HG03571 (cell line): ENCODE results near the gene CDKN2A.

Experiments used
- ATAC-seq: cut with Tn5 transposase; IDR thresholded peaks from one replicate; pipeline ENCODE4 v1.9.1; 2021; ENCODE audit not compliant: unreplicated experiment

Gene CDKN2A

GRCh38 chr9:21993893-21994555 lies at the start of gene CDKN2A:
Gene CDKN2A (minus strand): TSS chr9:21994392.
- peak; percentile 38 for ATAC-seq

GRCh38 chr9:22043928-22044327 lies 49.7 kb upstream of the CDKN2A start:
- ATAC-seq, result no peak

- no peak for ATAC-seq
Measured at GRCh38 chr9:22041775-22042174, 47.6 kb upstream of the CDKN2A start.

GRCh38 chr9:22041344-22041743 lies 47.2 kb upstream of the CDKN2A start:
- ATAC-seq, result no peak

- ATAC-seq, result no peak
Measured at GRCh38 chr9:22040760-22041159, 46.6 kb upstream of the CDKN2A start.

- no peak for ATAC-seq
Measured at GRCh38 chr9:22039258-22039657, 45.1 kb upstream of the CDKN2A start.

GRCh38 chr9:22037954-22038690 lies 43.9 kb upstream of the CDKN2A start:
- ATAC-seq, result no peak

- ATAC-seq, result no peak
Measured at GRCh38 chr9:22036866-22037626, 42.9 kb upstream of the CDKN2A start.

GRCh38 chr9:22035591-22036011 lies 41.4 kb upstream of the CDKN2A start:
- no peak for ATAC-seq

GRCh38 chr9:22033012-22033630 lies 38.9 kb upstream of the CDKN2A start:
- ATAC-seq, result no peak

- ATAC-seq, result no peak
Measured at GRCh38 chr9:22031655-22032411, 37.6 kb upstream of the CDKN2A start.

- peak; percentile 87 for ATAC-seq
Measured at GRCh38 chr9:22030101-22030598, 36.0 kb upstream of the CDKN2A start.

GRCh38 chr9:22029231-22029630 lies 35.0 kb upstream of the CDKN2A start:
- ATAC-seq, result no peak

GRCh38 chr9:22028394-22028793 lies 34.2 kb upstream of the CDKN2A start:
- ATAC-seq, result no peak

- ATAC-seq, result no peak
Measured at GRCh38 chr9:22026696-22027095, 32.5 kb upstream of the CDKN2A start.

GRCh38 chr9:22022396-22022795 lies 28.2 kb upstream of the CDKN2A start:
- no peak for ATAC-seq

- no peak for ATAC-seq
Measured at GRCh38 chr9:22010866-22011625, 16.9 kb upstream of the CDKN2A start.

- peak; percentile 33 for ATAC-seq
Measured at GRCh38 chr9:22009506-22009867, 15.3 kb upstream of the CDKN2A start.

GRCh38 chr9:22008717-22009505 lies 14.7 kb upstream of the CDKN2A start, which contains the start of gene CDKN2B:
Gene CDKN2B (minus strand): TSS chr9:22009305. CDS start chr9:22008953, 352 bp downstream.
- ATAC-seq, result peak; percentile 87
